GM19043 (cell line): ENCODE measurements around the gene UNC93B1.
"Not testable (repeated sequence)": the region's sequence is repeated elsewhere in the genome, so short reads cannot be mapped to it uniquely, and the experiment has no call there.

Source experiments
- ATAC-seq: cut with Tn5 transposase; IDR thresholded peaks from one replicate; pipeline ENCODE4 v1.9.1; 2021; ENCODE audit warnings: low read depth; ENCODE audit not compliant: unreplicated experiment

The UNC93B1 gene

GRCh38 chr11:67994387-67994786, 9.5 kb downstream of the UNC93B1 start:
- not testable (repeated sequence) for ATAC-seq

GRCh38 chr11:67993821-67994220, 10.1 kb downstream of the UNC93B1 start:
- not testable (repeated sequence) for ATAC-seq

GRCh38 chr11:67991347-67992121, 12.4 kb downstream of the UNC93B1 start:
- ATAC-seq, result not testable (repeated sequence)

GRCh38 chr11:67990546-67991346, 13.2 kb downstream of the UNC93B1 start:
- ATAC-seq, result not testable (repeated sequence)

- not testable (repeated sequence) for ATAC-seq
These were observed 18.6 kb downstream of the UNC93B1 start for GRCh38 chr11:67985302-67985701.

- ATAC-seq, result no peak
These were observed 19.9 kb downstream of the UNC93B1 start for GRCh38 chr11:67983951-67984350.

GRCh38 chr11:67982255-67982857, 21.5 kb downstream of the UNC93B1 start:
- not testable (repeated sequence) for ATAC-seq

- not testable (repeated sequence) for ATAC-seq
These were observed 22.7 kb downstream of the UNC93B1 start for GRCh38 chr11:67981226-67981625.

GRCh38 chr11:67978766-67979418, 25.0 kb downstream of the UNC93B1 start:
- ATAC-seq, result not testable (repeated sequence)

- not testable (repeated sequence) for ATAC-seq
These were observed 29.2 kb downstream of the UNC93B1 start for GRCh38 chr11:67974746-67975145.

- not testable (repeated sequence) for ATAC-seq
These were observed 38.0 kb downstream of the UNC93B1 start for GRCh38 chr11:67965830-67966348.

- ATAC-seq, result not testable (repeated sequence)
These were observed 39.2 kb downstream of the UNC93B1 start for GRCh38 chr11:67964746-67965145.

- ATAC-seq, result not testable (repeated sequence)
These were observed 40.0 kb downstream of the UNC93B1 start for GRCh38 chr11:67963879-67964278.

- ATAC-seq, result not testable (repeated sequence)
These were observed 40.7 kb downstream of the UNC93B1 start for GRCh38 chr11:67963217-67963616.

GRCh38 chr11:67956236-67956635, 47.7 kb downstream of the UNC93B1 start:
- ATAC-seq, result not testable (repeated sequence)

- ATAC-seq, result not testable (repeated sequence)
These were observed 48.4 kb downstream of the UNC93B1 start for GRCh38 chr11:67955461-67956007.

GRCh38 chr11:67954971-67955370, 48.9 kb downstream of the UNC93B1 start:
- ATAC-seq, result not testable (repeated sequence)

- ATAC-seq, result not testable (repeated sequence)
These were observed 49.6 kb downstream of the UNC93B1 start for GRCh38 chr11:67954251-67954650.

GRCh38 chr11:67950705-67951104, 53.2 kb downstream of the UNC93B1 start:
- ATAC-seq, result not testable (repeated sequence)

GRCh38 chr11:67947785-67948184, 56.1 kb downstream of the UNC93B1 start:
- not testable (repeated sequence) for ATAC-seq
